ENCODE results near the gene MYBPC2.

The MYBPC2 gene

DNA sequence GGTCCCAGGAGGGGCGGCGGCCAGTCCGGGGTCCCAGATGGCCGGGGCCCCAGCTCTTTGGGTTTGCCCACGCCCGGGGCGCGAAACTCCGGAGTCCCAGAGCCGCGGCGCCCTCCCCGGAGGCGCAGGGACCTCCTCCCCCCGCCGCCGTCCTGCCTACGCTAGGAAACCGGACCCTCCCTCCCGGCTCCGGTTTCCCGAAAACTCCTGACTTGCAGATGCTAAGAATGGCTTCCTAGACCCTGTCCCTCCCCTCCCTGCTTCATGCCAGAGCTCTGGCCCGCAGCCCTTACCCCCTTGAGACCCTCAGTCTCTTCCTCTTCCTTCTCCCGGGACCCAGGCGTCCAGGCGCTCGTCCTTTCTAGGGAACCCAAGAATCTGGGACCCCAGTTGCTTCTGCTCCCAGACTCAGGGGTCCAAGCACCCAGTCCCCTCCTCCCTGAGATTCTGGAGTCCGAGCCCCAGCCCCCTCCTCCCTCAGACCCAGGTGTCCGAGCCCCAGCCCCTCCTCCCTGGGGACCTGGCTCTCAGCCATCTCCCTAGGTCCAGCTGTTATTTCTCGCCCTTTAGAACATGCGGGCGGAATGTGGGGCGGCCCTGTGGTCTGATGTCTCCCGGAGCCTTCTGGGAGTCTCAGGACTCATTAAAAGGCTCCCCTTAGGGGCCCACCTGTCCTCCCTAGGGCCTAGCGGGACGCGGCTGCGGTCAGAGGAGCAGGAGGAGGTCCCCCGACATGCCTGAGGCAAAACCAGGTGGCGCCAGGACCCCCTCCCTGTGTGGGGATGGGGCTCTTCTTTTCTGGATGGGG is at the start of gene MYBPC2:
MYBPC2 (plus strand) TSS at position 672 of the 808 bp plus-strand sequence; CDS start at position 734, 62 bp downstream.
- peak within 1 kb of the TSS; percentile 56 for H3K4me3 ChIP-seq (replicated peaks; ENCODE audit: low read depth, low read length)
- no peaks in the 10 kb centered on the region for H3K36me3 ChIP-seq (ENCODE audit: control insufficient read depth, insufficient read depth, low read length)
- no peaks in the 10 kb centered on the region for H3K27me3 ChIP-seq (replicated peaks; ENCODE audit: control insufficient read depth, insufficient read depth, low read length)
- TF ChIP-seq, protein P1, sequence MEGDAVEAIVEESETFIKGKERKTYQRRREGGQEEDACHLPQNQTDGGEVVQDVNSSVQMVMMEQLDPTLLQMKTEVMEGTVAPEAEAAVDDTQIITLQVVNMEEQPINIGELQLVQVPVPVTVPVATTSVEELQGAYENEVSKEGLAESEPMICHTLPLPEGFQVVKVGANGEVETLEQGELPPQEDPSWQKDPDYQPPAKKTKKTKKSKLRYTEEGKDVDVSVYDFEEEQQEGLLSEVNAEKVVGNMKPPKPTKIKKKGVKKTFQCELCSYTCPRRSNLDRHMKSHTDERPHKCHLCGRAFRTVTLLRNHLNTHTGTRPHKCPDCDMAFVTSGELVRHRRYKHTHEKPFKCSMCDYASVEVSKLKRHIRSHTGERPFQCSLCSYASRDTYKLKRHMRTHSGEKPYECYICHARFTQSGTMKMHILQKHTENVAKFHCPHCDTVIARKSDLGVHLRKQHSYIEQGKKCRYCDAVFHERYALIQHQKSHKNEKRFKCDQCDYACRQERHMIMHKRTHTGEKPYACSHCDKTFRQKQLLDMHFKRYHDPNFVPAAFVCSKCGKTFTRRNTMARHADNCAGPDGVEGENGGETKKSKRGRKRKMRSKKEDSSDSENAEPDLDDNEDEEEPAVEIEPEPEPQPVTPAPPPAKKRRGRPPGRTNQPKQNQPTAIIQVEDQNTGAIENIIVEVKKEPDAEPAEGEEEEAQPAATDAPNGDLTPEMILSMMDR (IDR thresholded peaks at IDR 0.05; ENCODE audit: insufficient read depth, low read length, poor library complexity, severe bottlenecking) = no peak
- DNase-seq (ENCODE audit: extremely low read depth, insufficient read length) = no peak

DNA sequence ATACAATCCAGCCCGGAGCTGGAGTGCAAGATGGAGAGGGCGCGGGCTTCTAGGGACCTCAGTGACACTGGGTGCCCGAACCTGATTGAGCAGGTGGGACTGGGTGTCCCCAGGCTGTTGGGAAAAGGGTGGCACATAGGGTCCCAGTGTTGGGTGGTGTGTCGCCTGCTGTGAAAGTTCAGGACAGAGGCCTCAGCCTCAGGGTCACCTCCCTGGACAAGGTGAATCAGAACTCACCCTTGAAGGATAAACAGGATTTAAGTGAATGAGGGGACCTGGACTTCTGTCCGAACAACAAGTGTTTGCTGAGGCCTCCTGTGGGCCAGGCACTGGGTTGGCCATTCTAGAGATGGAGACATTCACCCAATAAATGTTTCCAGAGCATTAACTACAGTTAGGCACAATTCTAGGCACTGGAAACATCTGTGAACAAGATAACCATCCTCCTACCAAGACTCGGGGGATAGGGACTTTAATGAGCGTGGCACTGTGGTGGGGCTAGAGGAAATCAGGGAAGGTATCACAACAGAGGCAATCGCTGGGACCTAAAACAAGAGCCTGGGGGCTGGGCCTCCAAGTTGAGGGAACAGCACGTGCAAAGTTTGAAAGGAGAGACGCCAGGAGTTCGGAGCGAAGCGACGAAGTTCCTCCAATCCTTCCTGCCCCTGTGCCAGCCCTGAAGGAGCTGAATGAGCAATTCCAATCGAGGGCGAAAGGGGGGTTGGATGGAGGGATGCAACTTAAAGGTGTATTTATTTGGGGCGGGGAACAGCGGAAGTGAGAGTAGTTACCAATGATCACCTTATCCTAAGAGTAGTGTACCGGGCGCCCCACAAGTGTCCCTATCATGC is 49.5 kb upstream of the MYBPC2 start:
- H3K36me3 ChIP-seq (ENCODE audit: control insufficient read depth, insufficient read depth, low read length) = peaks cover 39% of the 10 kb centered on the region
- no peak for DNase-seq (ENCODE audit: extremely low read depth, insufficient read length)

DNA sequence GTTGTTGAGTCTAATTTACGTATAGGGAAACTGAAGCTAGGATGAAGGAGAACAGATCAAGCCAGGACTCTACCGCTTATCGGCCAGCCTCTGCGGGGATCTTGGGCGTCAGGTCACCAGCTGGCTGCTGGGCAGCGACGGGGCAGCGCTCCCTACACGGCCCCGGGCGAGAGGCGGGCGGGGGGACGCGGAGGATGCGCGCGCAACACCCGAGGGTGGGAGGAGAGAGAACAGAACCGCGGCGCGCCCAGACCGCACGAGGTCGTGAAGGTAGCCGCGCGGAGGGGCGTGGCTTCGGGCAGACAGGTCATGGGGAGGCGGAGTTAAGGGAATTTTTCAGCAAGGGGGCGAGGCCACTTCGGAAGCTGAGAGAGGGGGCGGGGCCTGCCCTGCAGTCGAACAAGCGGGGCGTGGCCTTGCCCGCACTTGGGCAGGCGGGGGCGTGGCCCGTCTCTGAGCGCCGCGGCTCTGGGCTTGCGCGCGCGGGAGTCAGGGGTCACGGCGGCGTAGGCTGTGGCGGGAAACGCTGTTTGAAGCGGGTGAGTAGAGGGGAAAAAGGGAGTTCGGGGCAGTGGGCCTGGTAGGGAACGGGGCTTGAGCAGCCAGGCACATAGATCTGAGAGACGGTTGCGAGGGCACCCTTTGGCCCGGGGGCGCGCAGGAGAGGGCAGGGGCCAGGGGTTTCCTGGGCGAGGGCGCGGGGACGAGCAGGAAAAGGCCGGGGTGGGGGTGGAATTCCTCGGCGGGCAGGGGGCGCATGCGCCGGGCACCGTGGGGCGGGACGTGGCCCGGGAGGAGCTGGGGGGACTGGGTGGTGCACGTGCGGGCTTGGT is 48.6 kb upstream of the MYBPC2 start, which contains the start of gene POLD1:
POLD1 (plus strand) TSS at position 496 of the 833 bp plus-strand sequence. CDS start 14,505 bp downstream, outside the sequence.
- peak within 1 kb of the TSS; percentile 73 for H3K4me3 ChIP-seq (replicated peaks; ENCODE audit: low read depth, low read length)
- TF ChIP-seq, protein P1 (IDR thresholded peaks at IDR 0.05; ENCODE audit: insufficient read depth, low read length, poor library complexity, severe bottlenecking) = no peak
- DNase-seq (ENCODE audit: extremely low read depth, insufficient read length) = peak; percentile 96
- H3K36me3 ChIP-seq (ENCODE audit: control insufficient read depth, insufficient read depth, low read length) = peaks cover 32% of the 10 kb centered on the region
- no peaks in the 10 kb centered on the region for H3K27me3 ChIP-seq (replicated peaks; ENCODE audit: control insufficient read depth, insufficient read depth, low read length)

More for the DNA sequence above, 49.5 kb upstream of the MYBPC2 start:
- TF ChIP-seq, protein P1 (IDR thresholded peaks at IDR 0.05; ENCODE audit: insufficient read depth, low read length, poor library complexity, severe bottlenecking) = no peak
- Histone ChIP-seq H3K27me3 (replicated peaks; ENCODE audit: control insufficient read depth, insufficient read depth, low read length) (no peaks in the 10 kb centered on the region), H3K4me3 (replicated peaks; ENCODE audit: low read depth, low read length) (peak overlapping the region; percentile 60)

DNA sequence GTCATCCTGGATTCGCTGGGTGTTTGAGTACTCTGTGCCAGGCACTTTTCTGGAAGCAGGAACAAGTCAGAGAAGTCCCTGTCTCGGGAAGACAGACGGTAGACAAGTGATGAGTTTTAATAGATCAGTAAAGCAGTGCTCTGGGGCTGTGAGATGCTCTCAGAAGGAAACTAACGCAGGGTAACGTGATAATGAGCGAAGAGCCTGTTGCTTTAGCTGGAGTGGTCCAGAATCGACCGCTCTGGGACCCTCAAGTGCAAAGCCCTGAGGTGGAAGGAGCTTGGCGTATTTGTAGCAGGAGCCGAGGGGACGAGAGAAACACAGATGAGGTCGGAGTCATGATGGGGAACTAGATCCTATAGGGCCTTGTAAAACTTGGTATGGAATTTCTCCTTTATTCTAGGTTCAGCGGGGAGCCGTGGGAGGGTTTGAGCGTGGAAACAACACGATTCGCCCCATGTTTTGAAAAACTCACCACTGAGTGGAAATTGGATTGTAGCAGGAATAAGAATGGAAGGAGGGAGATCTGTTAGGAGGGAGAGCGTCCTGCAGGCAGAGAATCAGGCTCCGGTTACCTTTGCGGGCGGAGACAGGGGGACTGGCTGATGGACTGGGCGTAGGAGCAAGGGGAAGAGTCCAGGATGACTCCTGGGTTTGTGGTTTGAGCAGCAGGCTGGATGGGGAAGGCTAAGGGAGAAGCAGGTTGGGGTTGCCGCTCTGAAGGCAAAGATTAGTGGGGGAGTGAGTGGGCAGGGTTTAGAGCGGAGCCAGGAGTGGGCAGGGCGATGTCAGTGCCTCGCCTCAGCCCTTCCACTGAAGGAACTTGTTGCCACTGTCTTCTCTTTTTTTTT is 47.8 kb upstream of the MYBPC2 start:
- TF ChIP-seq, protein P1 (IDR thresholded peaks at IDR 0.05; ENCODE audit: insufficient read depth, low read length, poor library complexity, severe bottlenecking) = no peak
- Histone ChIP-seq H3K27me3 (replicated peaks; ENCODE audit: control insufficient read depth, insufficient read depth, low read length) (no peaks in the 10 kb centered on the region), H3K36me3 (ENCODE audit: control insufficient read depth, insufficient read depth, low read length) (peaks cover 25% of the 10 kb centered on the region), H3K4me3 (replicated peaks; ENCODE audit: low read depth, low read length) (peak overlapping the region; percentile 73)
- DNase-seq (ENCODE audit: extremely low read depth, insufficient read length) = no peak
